Heart right ventricle (tissue), 16 donors: ENCODE results near the gene GNPTAB. TPM values are rescaled to one million over a fixed set of nuclear protein-coding genes. Genes with fewer than 3 reads are reported as not detected.

Experiments
- ATAC-seq, 8 donors: fragments of 200-7000 bp; cut with Tn5 transposase; one replicate each; pipeline ENCODE4 v1.9.1; 2020; ENCODE audit warnings: mild to moderate bottlenecking in 8 of 8, moderate library complexity in 8 of 8, moderate number of reproducible peaks in 1 of 8
- DNase-seq, 2 donors: peaks; one replicate each; pipeline ENCODE4 v3.0.0-alpha.2; 2020
- H3K27ac ChIP-seq, 10 donors: fragments of 200-600 bp; sonication (generic) in 2 of 10; one replicate each; pipeline versions ENCODE4 v1.5.0 to v1.8.0; 2020 to 2022; ENCODE audit warnings: mild to moderate bottlenecking in 3 of 10
- H3K27me3 ChIP-seq, 7 donors: fragments of 200-600 bp; one replicate each; pipeline ENCODE4 v1.8.0; 2021 to 2022; ENCODE audit warnings: mild to moderate bottlenecking in 2 of 7
- H3K36me3 ChIP-seq, 9 donors: fragments of 200-600 bp; sonication (generic) in 1 of 9; one replicate each; pipeline versions ENCODE4 v1.5.0 to v1.8.0; 2020 to 2022; ENCODE audit warnings: mild to moderate bottlenecking in 2 of 9
- H3K4me1 ChIP-seq, 9 donors: fragments of 200-600 bp; sonication (generic) in 1 of 9; one replicate each; pipeline versions ENCODE4 v1.5.0 to v1.8.0; 2020 to 2022; ENCODE audit warnings: mild to moderate bottlenecking in 4 of 9
- H3K4me3 ChIP-seq, 10 donors: fragments of 200-600 bp; sonication (generic) in 2 of 10; one replicate each; pipeline versions ENCODE4 v1.5.0 to v1.8.0; 2020 to 2022; ENCODE audit warnings: mild to moderate bottlenecking in 7 of 10, moderate library complexity in 2 of 10
- H3K9me3 ChIP-seq, 11 donors: fragments of 200-600 bp in 10 of 11; sonication (generic) in 2 of 11; one replicate each; pipeline versions ENCODE4 v1.5.0 to v1.8.0; 2013 to 2022; ENCODE audit warnings: mild to moderate bottlenecking in 2 of 11, control low read depth in 1 of 11, moderate library complexity in 1 of 11
- WGBS, 2 donors: extraction: QIAGEN DNeasy Blood & Tissue Kit; methylation state at CpG; one replicate each; pipeline ENCODE4 v1.1.7; 2013; ENCODE audit warnings: inconsistent platforms in 1 of 2; 5-methylcytosine and 5-hydroxymethylcytosine counted together
- intact Hi-C, 10 donors: fragments of 100-400 bp; cut with DNase I; formaldehyde crosslinking; loops; one replicate each; pipeline versions ENCODE4 v1.11.1 to v1.14.2; 2022
- long read RNA-seq, 3 donors: library from polyadenylated mRNA; unstranded; transcript quantifications; one replicate each; pipeline ENCODE4 v2.0.0, GENCODE V29; 2020 to 2021
- polyA plus RNA-seq, 2 donors: library from polyadenylated mRNA; stranded (reverse); fragments of 200-250 nt; gene quantifications; one replicate each; pipeline ENCODE4 v1.2.3, GENCODE V29; 2013
- total RNA-seq, 10 donors: library from RNA; stranded (reverse); fragmentation: NEBNext Ultra II Directional in 3 of 10; extraction: Animal tissue kit (Norgen Biotek cat#: 25700) in 3 of 10; gene quantifications; one replicate each; pipeline versions ENCODE4 v1.2.1 to v1.2.4, GENCODE V29; 2021 to 2023
- TF ChIP-seq, protein P1 (sequence below), 9 donors: fragments of 200-600 bp; sonication (generic) in 2 of 9; IDR thresholded peaks; one replicate each; pipeline versions ENCODE4 v1.5.0 to v1.8.0; 2021 to 2022; ENCODE audit warnings: antibody characterized with exemption in 9 of 9, mild to moderate bottlenecking in 5 of 9, moderate library complexity in 1 of 9
- donor health status: Arrhythmogenic right ventricular cardiomyopathy.
- donor health status: ischemic (EF 13 %, LVEDD 7.1; RV severe dilation, severe dysfunction).
- donor health status: healthy with polysubstance abuse.
- donor health status: DM: no; HTN: yes; CAD: no.
- donor health status: DM: no; HTN: no; CAD: no.
- donor health status: ischemic (EF 25% LVEDD 6.9; RV normal size, moderate dysfunction).
- donor health status: ischemic (EF 25% LVEDD 5.7; RV mildly dilated, moderate dysfunction).
- donor health status: healthy.
- donor health status: DM: yes; HTN: yes; CAD: no.
- donor health status: Ischemic cardiomyopathy.
- donor health status: ischemic (EF 35%, LVEDD 5.7; RV mildly dilated, moderate dysfunction).
- donor health status: nonischemic (EF 11% LVEDD 7.7; RV severe dilation, severe dysfunction).
- donor health status: DM: yes; HTN: yes; CAD: no.
- donor health status: PGD.
- donor health status: ischemic (EF 29% LVEDD 5.4; RV normal size, mild dysfunction).
- donor health status: nonischemic (EF 23%, LVEDD 6.1; RV moderate dilation, normal function).

The GNPTAB gene
- total RNA-seq (10 to 100 TPM; 39.9 to 60.6 (median 49.0) TPM), polyA plus RNA-seq (10 to 100 TPM; 10.5 to 24.6 TPM)
- long read RNA-seq, donor 1, full-length matches to known transcripts, result 4 of 77 reads
- long read RNA-seq, donor 1, partial matches to known transcripts, result 51 of 77 reads
- long read RNA-seq, donor 1, other reads (novel, unspliced or antisense), result 22 of 77 reads
- long read RNA-seq, donor 2, full-length matches to known transcripts, result 6 of 55 reads
- long read RNA-seq, donor 2, partial matches to known transcripts, result 38 of 55 reads
- long read RNA-seq, donor 2, other reads (novel, unspliced or antisense), result 11 of 55 reads
- long read RNA-seq, donor 3, full-length matches to known transcripts, result 7 of 47 reads
- long read RNA-seq, donor 3, partial matches to known transcripts, result 33 of 47 reads
- long read RNA-seq, donor 3, other reads (novel, unspliced or antisense), result 7 of 47 reads

DNA sequence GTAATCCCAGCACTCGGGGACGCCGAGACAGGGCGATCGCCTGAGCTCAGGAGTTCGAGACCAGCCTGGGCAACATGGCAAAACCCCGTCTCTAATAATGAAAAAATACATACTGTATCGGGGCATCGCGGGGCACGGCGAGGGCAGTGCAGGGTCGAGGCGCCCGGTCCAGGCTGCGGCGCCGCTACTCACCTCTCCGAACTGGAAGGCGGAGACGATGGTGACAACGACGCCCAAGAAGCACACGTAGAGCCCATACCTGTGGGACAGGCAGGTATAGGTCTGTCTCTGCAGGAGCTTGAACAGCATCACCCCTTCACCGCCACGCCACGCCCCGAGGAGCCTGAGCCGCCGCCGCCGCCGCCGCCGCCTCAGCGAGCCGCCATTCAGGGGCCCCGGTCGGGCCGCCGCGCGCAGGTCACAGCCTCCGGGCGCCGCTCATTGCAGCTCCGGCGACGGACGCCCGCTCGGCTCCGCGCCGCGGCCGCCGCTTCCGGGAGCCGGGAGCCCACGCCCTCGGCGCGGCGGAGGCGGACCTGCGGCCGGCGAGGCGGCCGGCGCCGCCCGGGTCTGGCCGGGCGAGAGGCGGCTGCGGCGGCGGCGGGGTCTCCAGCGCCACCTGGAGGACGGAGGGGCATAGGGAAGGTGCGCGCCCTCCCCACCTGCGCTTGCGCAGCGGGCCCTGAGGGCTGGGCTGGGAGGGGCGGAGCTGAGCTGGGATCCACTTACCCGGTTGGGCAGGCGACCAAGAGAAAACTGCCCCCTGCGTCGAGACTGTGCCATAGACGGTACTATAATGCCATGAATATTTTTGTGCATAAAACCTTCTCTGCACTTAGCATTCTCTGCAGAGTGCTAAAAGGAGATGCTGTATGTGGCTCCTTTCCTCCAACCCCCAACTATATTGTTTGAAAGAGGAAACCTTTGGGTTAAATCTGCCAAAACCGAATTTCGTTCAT lies at the start of gene GNPTAB:
GNPTAB (minus strand) TSS at position 593 of the 959 bp plus-strand sequence; CDS start at position 309, 284 bp downstream.
- ATAC-seq (peak; percentile 98 to 100 (median 98)), DNase-seq (peak; percentile 92 to 94)
- peaks cover 0 to 44% (median 20%) of the 10 kb centered on the region in 9 donors for H3K4me1 ChIP-seq
- no peaks in the 10 kb centered on the region for H3K9me3 ChIP-seq
- intact Hi-C loops, result loop anchor here in 9 of 10 donors (2.0 to 10.0 kb wide), 10 partner anchors 46 to 416 kb away; partner anchors contain the start of genes DRAM1 (in 2 of the 9) and CHPT1 (in 1 of the 9)
- TF ChIP-seq, protein P1, sequence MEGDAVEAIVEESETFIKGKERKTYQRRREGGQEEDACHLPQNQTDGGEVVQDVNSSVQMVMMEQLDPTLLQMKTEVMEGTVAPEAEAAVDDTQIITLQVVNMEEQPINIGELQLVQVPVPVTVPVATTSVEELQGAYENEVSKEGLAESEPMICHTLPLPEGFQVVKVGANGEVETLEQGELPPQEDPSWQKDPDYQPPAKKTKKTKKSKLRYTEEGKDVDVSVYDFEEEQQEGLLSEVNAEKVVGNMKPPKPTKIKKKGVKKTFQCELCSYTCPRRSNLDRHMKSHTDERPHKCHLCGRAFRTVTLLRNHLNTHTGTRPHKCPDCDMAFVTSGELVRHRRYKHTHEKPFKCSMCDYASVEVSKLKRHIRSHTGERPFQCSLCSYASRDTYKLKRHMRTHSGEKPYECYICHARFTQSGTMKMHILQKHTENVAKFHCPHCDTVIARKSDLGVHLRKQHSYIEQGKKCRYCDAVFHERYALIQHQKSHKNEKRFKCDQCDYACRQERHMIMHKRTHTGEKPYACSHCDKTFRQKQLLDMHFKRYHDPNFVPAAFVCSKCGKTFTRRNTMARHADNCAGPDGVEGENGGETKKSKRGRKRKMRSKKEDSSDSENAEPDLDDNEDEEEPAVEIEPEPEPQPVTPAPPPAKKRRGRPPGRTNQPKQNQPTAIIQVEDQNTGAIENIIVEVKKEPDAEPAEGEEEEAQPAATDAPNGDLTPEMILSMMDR (IDR thresholded peaks at IDR 0.05), result peak; percentile 66 to 92 (median 81)
- WGBS, 2 donors, result 0% methylated on average over 83 to 96 of the region's 96 CpGs
- H3K4me3 ChIP-seq, result peak within 1 kb of the TSS; percentile 74 to 95 (median 87)
- no peaks in the 10 kb centered on the region for H3K36me3 ChIP-seq
- H3K27ac ChIP-seq, result peak within 1 kb of the TSS; percentile 38 to 89 (median 87)
- no peaks in the 10 kb centered on the region for H3K27me3 ChIP-seq

DNA sequence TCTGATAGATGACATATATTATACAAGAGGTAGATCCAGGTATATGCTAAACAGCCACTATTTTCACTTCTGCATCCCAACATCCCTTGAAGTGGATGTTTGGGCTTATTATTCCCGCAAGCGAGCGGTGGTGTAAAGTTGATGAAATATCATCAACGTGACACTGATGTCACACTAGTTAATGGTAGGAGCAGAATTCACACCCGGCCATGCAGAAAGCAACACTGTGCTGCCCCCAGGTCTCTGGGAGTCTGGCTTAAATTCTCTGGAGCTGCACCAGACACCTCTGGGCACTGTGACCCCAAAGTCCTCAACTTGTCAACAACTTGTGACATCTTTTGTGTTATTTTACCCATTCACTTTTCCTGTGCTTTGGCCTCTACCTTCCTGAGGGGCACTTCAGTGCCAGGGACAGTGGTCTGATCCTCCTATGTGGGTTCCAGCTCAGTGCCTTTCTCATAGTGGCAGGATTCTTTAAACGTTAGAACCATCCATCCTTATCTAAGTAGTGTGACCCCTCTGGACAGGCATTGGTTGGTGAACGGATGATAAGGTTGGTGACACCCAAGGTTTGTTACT lies 47.6 kb upstream of the GNPTAB start:
- no peaks in the 10 kb centered on the region for H3K9me3 ChIP-seq
- no peak for DNase-seq
- intact Hi-C loops, result loop anchor here in 2 of 10 donors (5.0 kb wide), 2 partner anchors 36 to 46 kb away; partner anchors contain the start of gene GNPTAB (in 1 of the 2)
- no peak for ATAC-seq
- TF ChIP-seq, protein P1 (IDR thresholded peaks at IDR 0.05), result no peak
- no peaks in the 10 kb centered on the region for H3K27me3 ChIP-seq
- peak overlapping the region; percentile 41 to 96 (median 78) for H3K4me3 ChIP-seq
- peak overlapping the region in 9 of 10 donors; percentile 96 to 99 (median 97) for H3K27ac ChIP-seq
- WGBS, 2 donors, result 24 to 28% methylated on average over 7 of the region's 7 CpGs
- peaks cover 0 to 3% (median 0%) of the 10 kb centered on the region in 9 donors for H3K36me3 ChIP-seq
- H3K4me1 ChIP-seq, result peaks cover 0 to 52% (median 15%) of the 10 kb centered on the region in 9 donors

DNA sequence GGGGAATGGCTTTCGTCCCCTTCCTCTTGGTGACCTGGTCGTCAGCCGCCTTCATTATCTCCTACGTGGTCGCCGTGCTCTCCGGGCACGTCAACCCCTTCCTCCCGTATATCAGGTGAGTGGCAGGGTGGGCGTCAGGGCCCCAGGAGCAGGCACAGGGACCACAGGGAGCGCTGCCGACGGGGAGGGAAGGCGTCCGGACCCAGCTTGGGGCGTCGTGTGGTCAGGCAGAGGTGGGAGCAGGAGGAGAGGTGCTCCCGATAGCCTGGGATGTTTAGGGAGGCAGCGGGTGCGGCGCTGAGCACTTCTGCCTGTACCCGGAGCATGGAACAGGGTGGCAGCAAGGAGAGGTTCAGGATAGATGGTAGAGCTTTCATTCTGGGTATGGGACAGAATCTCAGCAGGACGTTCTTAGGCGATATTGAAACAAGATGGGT lies 47.1 kb upstream of the GNPTAB start:
- Histone ChIP-seq H3K4me3 (peak overlapping the region; percentile 41 to 96 (median 78)), H3K9me3 (no peaks in the 10 kb centered on the region), H3K27ac (peak overlapping the region; percentile 72 to 99 (median 97)), H3K4me1 (peaks cover 0 to 52% (median 15%) of the 10 kb centered on the region in 9 donors), H3K27me3 (no peaks in the 10 kb centered on the region), H3K36me3 (peaks cover 0 to 3% (median 0%) of the 10 kb centered on the region in 9 donors)
- WGBS, 2 donors, result 1 to 2% methylated on average over 24 of the region's 24 CpGs
- ATAC-seq, result peak in 4 of 8 donors; percentile 2 to 7 (median 6)
- intact Hi-C loops, result loop anchor here in 3 of 10 donors (2.0 to 5.0 kb wide), 3 partner anchors 36 to 47 kb away; partner anchors contain the start of gene GNPTAB (in 2 of the 3)
- TF ChIP-seq, protein P1 (IDR thresholded peaks at IDR 0.05), result no peak
- DNase-seq, result peak in 1 of 2 donors; percentile 35
